Left ventricle myocardium inferior (tissue), 1 donor: ENCODE results near the gene HSD11B1L. TPM values are rescaled to one million over a fixed set of nuclear protein-coding genes. Genes with fewer than 3 reads are reported as not detected.
A peak's percentile ranks its signal among the peaks of the same experiment; 100 is the strongest.

Source experiments
- DNase-seq: peaks from one replicate; pipeline ENCODE4 v3.0.0-alpha.2; 2020
- H3K27ac ChIP-seq: fragments of 200-600 bp; replicated peaks from 2 replicates; pipeline ENCODE4 v1.8.0; 2021
- H3K27me3 ChIP-seq: fragments of 200-600 bp; 2 replicates; pipeline ENCODE4 v1.8.0; 2021; ENCODE audit warnings: low read depth
- H3K36me3 ChIP-seq: fragments of 200-600 bp; 2 replicates; pipeline ENCODE4 v1.8.0; 2021
- H3K4me1 ChIP-seq: fragments of 200-600 bp; 2 replicates; pipeline ENCODE4 v1.8.0; 2021
- H3K4me3 ChIP-seq: fragments of 200-600 bp; 2 replicates; pipeline ENCODE4 v1.8.0; 2021; ENCODE audit warnings: mild to moderate bottlenecking, moderate library complexity
- H3K9me3 ChIP-seq: fragments of 200-600 bp; replicated peaks from 2 replicates; pipeline ENCODE4 v1.8.0; 2021
- intact Hi-C: fragments of 100-400 bp; cut with micrococcal nuclease; formaldehyde crosslinking; loops from one replicate; pipeline ENCODE4 v1.11.0; 2022
- total RNA-seq: library from RNA; stranded (reverse); fragmentation: NEBNext Ultra II Directional; extraction: Animal tissue kit (Norgen Biotek cat#: 25700); gene quantifications from one replicate; pipeline ENCODE4 v1.2.1, GENCODE V29; 2021
- TF ChIP-seq, protein P1 (sequence below): fragments of 200-600 bp; IDR thresholded peaks from 2 replicates; pipeline ENCODE4 v1.8.0; 2021; ENCODE audit warnings: antibody characterized with exemption, mild to moderate bottlenecking, borderline replicate concordance
- donor health status: DM: no; HTN: yes; CAD: no; lungs with severe emphysema.

The HSD11B1L gene
- total RNA-seq, 1 donor from 2014 or later: 4.5 TPM

DNA sequence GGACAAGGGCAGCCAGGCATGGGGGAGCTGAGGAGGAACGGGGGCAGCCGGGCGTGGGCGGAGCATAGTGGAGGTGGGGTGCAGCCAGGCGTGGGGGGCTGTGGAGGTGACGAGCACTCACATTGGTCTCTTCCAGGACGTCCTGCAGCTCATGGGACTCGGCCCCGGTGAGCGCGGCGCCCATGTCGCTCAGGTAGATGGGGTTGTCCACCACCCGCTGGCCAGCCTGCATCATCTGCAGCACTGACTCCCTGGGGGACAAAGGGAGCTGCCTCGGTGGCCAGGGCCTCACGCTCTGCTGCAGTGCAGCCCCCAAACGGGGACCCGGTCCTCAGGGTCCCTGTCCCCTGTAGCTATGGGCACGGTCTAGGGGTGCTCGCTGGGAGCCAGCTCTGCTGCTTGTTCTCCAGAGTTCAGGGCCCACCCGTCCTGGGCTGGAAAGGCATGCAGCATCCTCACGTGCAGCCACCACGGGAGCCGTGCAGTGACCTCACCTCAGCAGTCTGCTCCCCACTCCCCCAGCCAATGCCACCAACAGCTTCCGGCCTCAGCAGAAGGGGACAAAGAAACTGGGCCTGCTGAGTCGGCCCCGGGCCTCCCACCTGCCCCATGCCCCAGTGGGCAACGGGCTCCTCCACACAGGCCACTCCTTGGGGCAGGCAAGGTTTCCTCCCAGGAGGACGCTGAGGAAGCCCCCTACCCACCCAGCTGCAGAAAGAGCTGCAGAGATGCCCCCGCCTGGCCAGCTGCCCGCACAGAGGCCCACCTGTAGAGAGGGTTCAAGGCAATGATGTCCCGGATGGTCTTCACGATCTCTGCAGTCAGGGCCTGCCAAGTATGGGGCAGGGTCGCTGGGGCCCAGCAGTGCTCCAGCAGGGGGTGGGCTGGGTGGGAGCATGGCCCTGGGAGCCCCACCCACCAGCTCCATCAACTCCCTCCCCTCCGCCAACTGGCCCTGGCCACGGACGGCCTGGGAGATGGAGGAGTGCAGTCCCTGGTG, 27.0 kb downstream of the HSD11B1L start:
- DNase-seq: no peak
- Histone ChIP-seq H3K27me3 (no peaks in the 10 kb centered on the region), H3K4me3 (no peak overlapping the region), H3K9me3 (no peaks in the 10 kb centered on the region), H3K36me3 (peaks cover 90% of the 10 kb centered on the region), H3K4me1 (no peaks in the 10 kb centered on the region), H3K27ac (no peak overlapping the region)
- TF ChIP-seq, protein P1, sequence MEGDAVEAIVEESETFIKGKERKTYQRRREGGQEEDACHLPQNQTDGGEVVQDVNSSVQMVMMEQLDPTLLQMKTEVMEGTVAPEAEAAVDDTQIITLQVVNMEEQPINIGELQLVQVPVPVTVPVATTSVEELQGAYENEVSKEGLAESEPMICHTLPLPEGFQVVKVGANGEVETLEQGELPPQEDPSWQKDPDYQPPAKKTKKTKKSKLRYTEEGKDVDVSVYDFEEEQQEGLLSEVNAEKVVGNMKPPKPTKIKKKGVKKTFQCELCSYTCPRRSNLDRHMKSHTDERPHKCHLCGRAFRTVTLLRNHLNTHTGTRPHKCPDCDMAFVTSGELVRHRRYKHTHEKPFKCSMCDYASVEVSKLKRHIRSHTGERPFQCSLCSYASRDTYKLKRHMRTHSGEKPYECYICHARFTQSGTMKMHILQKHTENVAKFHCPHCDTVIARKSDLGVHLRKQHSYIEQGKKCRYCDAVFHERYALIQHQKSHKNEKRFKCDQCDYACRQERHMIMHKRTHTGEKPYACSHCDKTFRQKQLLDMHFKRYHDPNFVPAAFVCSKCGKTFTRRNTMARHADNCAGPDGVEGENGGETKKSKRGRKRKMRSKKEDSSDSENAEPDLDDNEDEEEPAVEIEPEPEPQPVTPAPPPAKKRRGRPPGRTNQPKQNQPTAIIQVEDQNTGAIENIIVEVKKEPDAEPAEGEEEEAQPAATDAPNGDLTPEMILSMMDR: no peak
- intact Hi-C loops: no loop called here

DNA sequence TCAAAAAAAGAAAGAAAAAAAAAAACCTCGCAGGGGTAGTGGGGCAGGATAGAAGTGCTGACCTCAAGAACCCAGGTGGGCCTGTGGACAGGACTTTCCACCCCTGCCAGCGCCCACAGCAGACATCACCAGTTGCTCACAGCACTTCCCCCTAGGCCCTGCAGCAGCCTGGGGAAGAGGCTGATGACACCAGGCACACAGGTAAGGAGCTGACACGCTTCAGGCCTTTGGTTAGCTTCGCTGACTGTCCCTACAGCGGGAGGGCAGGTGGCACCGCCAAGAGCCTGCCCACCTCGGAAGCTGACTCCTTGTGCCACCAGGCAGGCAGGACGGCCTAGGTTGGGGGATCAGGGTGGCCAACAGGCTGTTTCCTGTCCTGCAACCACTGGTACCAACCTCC, 30.2 kb downstream of the HSD11B1L start:
- Histone ChIP-seq H3K4me1 (peaks cover 10% of the 10 kb centered on the region), H3K27ac (no peak overlapping the region), H3K4me3 (no peak overlapping the region), H3K9me3 (no peaks in the 10 kb centered on the region), H3K27me3 (no peaks in the 10 kb centered on the region), H3K36me3 (peaks cover 70% of the 10 kb centered on the region)
- TF ChIP-seq, protein P1: no peak
- intact Hi-C loops: no loop called here
- DNase-seq: no peak

- peaks cover 17% of the 10 kb centered on the region for H3K4me1 ChIP-seq
- intact Hi-C loops: no loop called here
- no peak overlapping the region for H3K27ac ChIP-seq
- H3K9me3 ChIP-seq: no peaks in the 10 kb centered on the region
- H3K27me3 ChIP-seq: no peaks in the 10 kb centered on the region
- H3K4me3 ChIP-seq: no peak overlapping the region
- H3K36me3 ChIP-seq: peaks cover 65% of the 10 kb centered on the region
- no peak for DNase-seq
- TF ChIP-seq, protein P1: no peak
Measured at GRCh38 chr19:5711713-5712161, 30.9 kb downstream of the HSD11B1L start.

DNA sequence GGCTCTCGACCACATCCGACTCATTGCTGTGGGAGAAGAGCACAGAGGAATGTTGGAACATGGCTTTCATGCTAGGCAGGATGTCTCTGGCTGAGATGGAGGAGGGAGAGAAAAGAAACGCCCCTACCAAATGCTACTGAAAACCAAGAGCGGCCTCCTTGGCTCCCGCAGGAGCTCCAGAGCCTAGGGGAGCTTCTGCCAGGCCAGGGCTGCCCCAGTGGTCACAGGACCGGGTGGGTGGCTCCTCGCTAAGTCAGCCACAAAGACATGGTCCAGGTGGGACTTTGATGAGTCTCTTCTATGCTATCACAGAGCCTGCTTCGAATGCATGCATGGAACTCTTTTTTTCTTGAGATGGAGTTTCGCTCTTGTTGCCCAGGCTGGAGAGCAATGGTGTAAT, 32.4 kb downstream of the HSD11B1L start:
- H3K27ac ChIP-seq: no peak overlapping the region
- no peaks in the 10 kb centered on the region for H3K9me3 ChIP-seq
- no peaks in the 10 kb centered on the region for H3K27me3 ChIP-seq
- TF ChIP-seq, protein P1: no peak
- intact Hi-C loops: no loop called here
- DNase-seq: no peak
- peaks cover 52% of the 10 kb centered on the region for H3K36me3 ChIP-seq
- H3K4me1 ChIP-seq: peaks cover 30% of the 10 kb centered on the region
- H3K4me3 ChIP-seq: no peak overlapping the region

GRCh38 chr19:5714816-5715215, 34.0 kb downstream of the HSD11B1L start:
- no peak overlapping the region for H3K4me3 ChIP-seq
- no peaks in the 10 kb centered on the region for H3K9me3 ChIP-seq
- peaks cover 45% of the 10 kb centered on the region for H3K36me3 ChIP-seq
- peak overlapping the region; percentile 54 for H3K27ac ChIP-seq
- intact Hi-C loops: no loop called here
- no peaks in the 10 kb centered on the region for H3K27me3 ChIP-seq
- TF ChIP-seq, protein P1: no peak
- no peak for DNase-seq
- peaks cover 46% of the 10 kb centered on the region for H3K4me1 ChIP-seq
